SK-N-MC (cell line): ENCODE data around the gene SLC18A3.

ENCODE experiments used
- EZH2 ChIP-seq: fragments of 200-600 bp; sonication (generic); IDR thresholded peaks from one replicate; pipeline ENCODE4 v1.6.1; 2017; ENCODE audit warnings: antibody characterized with exemption
- FOXP2 ChIP-seq: optimal IDR thresholded peaks from 2 replicates; pipeline ENCODE3; 2011; ENCODE audit warnings: mild to moderate bottlenecking, moderate library complexity; ENCODE audit not compliant: insufficient read depth; ENCODE audit errors: extremely low read length, control extremely low read depth
- POLR2AphosphoS5 ChIP-seq: IDR thresholded peaks from 2 replicates; pipeline ENCODE4 v1.6.1; 2012; ENCODE audit warnings: mild to moderate bottlenecking, low read depth, low read length, borderline replicate concordance

GRCh38 chr10:49605216-49605938, 4.7 kb upstream of the SLC18A3 start:
- TF ChIP-seq POLR2AphosphoS5 = no peak
- no peak for TF ChIP-seq EZH2
- no peak for TF ChIP-seq FOXP2
